HEK293 (cell line): Measurements from ENCODE around the gene DOCK1.

Experiments
- CTCF ChIA-PET: fragments of 350-600 bp; formaldehyde crosslinking; extraction: SDS; loops from one replicate; lab custom pipeline; 2021; ENCODE audit warnings: antibody characterized with exemption; lab: Yijun Ruan, JAX
- POLR2A ChIA-PET: fragments of 300-600 bp; formaldehyde crosslinking; extraction: SDS; loops from one replicate; lab custom pipeline; 2020; ENCODE audit warnings: antibody characterized with exemption, inconsistent platforms; lab: Yijun Ruan, JAX
- H3K27ac ChIP-seq: fragments of 200-500 bp; sonication (Bioruptor generic); 2 replicates; pipeline ENCODE4 v1.5.1; 2014; ENCODE audit warnings: low read depth, low read length, control low read depth, inconsistent platforms; ENCODE audit errors: extremely low read depth
- H3K36me3 ChIP-seq, 2 experiments: fragments of 200-500 bp in 1 of 2; sonication (Bioruptor generic) in 1 of 2; 1 replicate in 1 of 2; 2 replicates in 1 of 2; pipeline ENCODE4 v1.5.1; 2014 to 2017; ENCODE audit warnings: inconsistent platforms in 2 of 2, low read length in 2 of 2; ENCODE audit not compliant: control insufficient read depth in 2 of 2, insufficient read depth in 1 of 2
- H3K4me1 ChIP-seq: fragments of 200-500 bp; sonication (Bioruptor generic); 2 replicates; pipeline ENCODE4 v1.5.1; 2014; ENCODE audit warnings: mild to moderate bottlenecking, low read length, inconsistent platforms; ENCODE audit not compliant: control insufficient read depth, insufficient read depth
- H3K4me3 ChIP-seq: 2 replicates; pipeline ENCODE4 v1.5.1; 2011; ENCODE audit warnings: low read depth, mild to moderate bottlenecking, control low read depth, low read length, moderate library complexity
- H3K9me3 ChIP-seq: fragments of 200-500 bp; sonication (Bioruptor generic); 2 replicates; pipeline ENCODE4 v1.5.1; 2014; ENCODE audit warnings: low read depth, low read length, inconsistent platforms; ENCODE audit not compliant: control insufficient read depth, insufficient read depth
- GFI1B ChIP-seq: fragments of 450-650 bp; formaldehyde crosslinking; IDR thresholded peaks from 2 replicates; pipeline ENCODE4 v1.5.1; 2016; ENCODE audit warnings: missing biosample characterization, missing genetic modification characterization
- HOXC10 ChIP-seq: sonication (generic); formaldehyde crosslinking; IDR thresholded peaks from 2 replicates; pipeline ENCODE4 v1.8.1; 2023; ENCODE audit warnings: mild to moderate bottlenecking, missing genetic modification reagents
- IKZF3 ChIP-seq: fragments of 450-650 bp; IDR thresholded peaks from 2 replicates; pipeline ENCODE4 v1.5.0; 2018; ENCODE audit warnings: missing biosample characterization, mild to moderate bottlenecking, missing genetic modification characterization, moderate library complexity
- INSM2 ChIP-seq: fragments of 450-650 bp; formaldehyde crosslinking; IDR thresholded peaks from 2 replicates; pipeline ENCODE4 v1.5.1; 2016; ENCODE audit warnings: missing biosample characterization, missing genetic modification characterization
- MYNN ChIP-seq: fragments of 450-650 bp; formaldehyde crosslinking; IDR thresholded peaks from 2 replicates; pipeline ENCODE4 v1.5.1; 2016; ENCODE audit warnings: missing biosample characterization, missing genetic modification characterization, borderline replicate concordance
- REST ChIP-seq: fragments of 450-650 bp; formaldehyde crosslinking; IDR thresholded peaks from 2 replicates; pipeline ENCODE4 v1.5.1; 2016; ENCODE audit warnings: missing biosample characterization, missing genetic modification characterization
- ZBTB17 ChIP-seq: fragments of 450-650 bp; formaldehyde crosslinking; IDR thresholded peaks from 2 replicates; pipeline ENCODE4 v1.5.1; 2016; ENCODE audit warnings: missing biosample characterization, missing genetic modification characterization
- ZFP3 ChIP-seq: fragments of 450-650 bp; formaldehyde crosslinking; IDR thresholded peaks from 2 replicates; pipeline ENCODE4 v1.5.1; 2016; ENCODE audit warnings: low read depth, missing biosample characterization, missing genetic modification characterization
- ZNF16 ChIP-seq: fragments of 450-650 bp; formaldehyde crosslinking; IDR thresholded peaks from 2 replicates; pipeline ENCODE4 v1.5.1; 2016; ENCODE audit warnings: low read depth, missing biosample characterization, missing genetic modification characterization
- ZNF175 ChIP-seq: fragments of 450-650 bp; formaldehyde crosslinking; IDR thresholded peaks from 2 replicates; pipeline ENCODE4 v1.5.1; 2016; ENCODE audit warnings: missing biosample characterization, missing genetic modification characterization
- ZNF184 ChIP-seq: fragments of 450-650 bp; IDR thresholded peaks from 2 replicates; pipeline ENCODE4 v1.5.1; 2018; ENCODE audit warnings: missing biosample characterization, mild to moderate bottlenecking, missing genetic modification characterization
- ZNF354C ChIP-seq: fragments of 450-650 bp; formaldehyde crosslinking; IDR thresholded peaks from 2 replicates; pipeline ENCODE4 v1.5.1; 2016; ENCODE audit warnings: missing biosample characterization, missing genetic modification characterization, low read depth, borderline replicate concordance
- ZNF510 ChIP-seq: fragments of 450-650 bp; formaldehyde crosslinking; IDR thresholded peaks from 2 replicates; pipeline ENCODE4 v1.5.1; 2018; ENCODE audit warnings: mild to moderate bottlenecking, missing genetic modification characterization, missing biosample characterization; ENCODE audit not compliant: insufficient replicate concordance
- ZNF654 ChIP-seq: fragments of 450-650 bp; formaldehyde crosslinking; IDR thresholded peaks from 2 replicates; pipeline ENCODE4 v1.5.1; 2016; ENCODE audit warnings: low read depth, missing biosample characterization, missing genetic modification characterization
- ZNF747 ChIP-seq: fragments of 450-650 bp; formaldehyde crosslinking; IDR thresholded peaks from 2 replicates; pipeline ENCODE4 v1.5.1; 2016; ENCODE audit warnings: missing biosample characterization, missing genetic modification characterization
- ZNF776 ChIP-seq: fragments of 450-650 bp; formaldehyde crosslinking; IDR thresholded peaks from 2 replicates; pipeline ENCODE4 v1.5.0; 2017; ENCODE audit warnings: missing biosample characterization, missing genetic modification characterization, borderline replicate concordance
- ZNF792 ChIP-seq: fragments of 450-650 bp; formaldehyde crosslinking; IDR thresholded peaks from 2 replicates; pipeline ENCODE4 v1.5.1; 2016; ENCODE audit warnings: missing biosample characterization, missing genetic modification characterization
- ZNF830 ChIP-seq: fragments of 450-650 bp; IDR thresholded peaks from 2 replicates; pipeline ENCODE4 v1.5.0; 2018; ENCODE audit warnings: missing biosample characterization, missing genetic modification characterization, low read depth, mild to moderate bottlenecking, moderate library complexity
- ZSCAN4 ChIP-seq: fragments of 450-650 bp; formaldehyde crosslinking; IDR thresholded peaks from 2 replicates; pipeline ENCODE4 v1.5.1; 2017; ENCODE audit warnings: missing biosample characterization, missing genetic modification characterization

Gene DOCK1

GRCh38 chr10:127458829-127459228 lies 553.6 kb downstream of the DOCK1 start:
- Histone ChIP-seq H3K36me3 (no peaks in the 10 kb centered on the region), H3K4me1 (no peaks in the 10 kb centered on the region), H3K4me3 (no peak overlapping the region), H3K9me3 (no peaks in the 10 kb centered on the region), H3K27ac (no peak overlapping the region)
- CTCF ChIA-PET, result no interaction called here
- TF ChIP-seq ZNF792, result no peak
- TF ChIP-seq ZNF16, result no peak
- POLR2A ChIA-PET, result no interaction called here

GRCh38 chr10:127459918-127460317 lies 554.7 kb downstream of the DOCK1 start:
- ChIA-PET POLR2A (no interaction called here), CTCF (interaction anchor here (0.5 to 0.7 kb wide), 2 partner anchors 23 to 576 kb away, joined by 3 read pairs; no protein-coding TSS in a partner anchor)
- Histone ChIP-seq H3K4me3 (no peak overlapping the region), H3K9me3 (no peaks in the 10 kb centered on the region), H3K27ac (no peak overlapping the region), H3K36me3 (no peaks in the 10 kb centered on the region), H3K4me1 (no peaks in the 10 kb centered on the region)
- no peak for TF ChIP-seq ZNF175 (tag by site-specific recombination)
- TF ChIP-seq ZBTB17 (tag by site-specific recombination), result no peak
- TF ChIP-seq ZSCAN4 (tag by site-specific recombination), result no peak
- no peak for TF ChIP-seq ZNF776 (tag by site-specific recombination)
- TF ChIP-seq ZNF830 (tag by site-specific recombination), result no peak
- no peak for TF ChIP-seq GFI1B (tag by site-specific recombination)
- no peak for TF ChIP-seq ZNF510
- no peak for TF ChIP-seq ZNF654
- TF ChIP-seq REST (tag by site-specific recombination), result no peak
- no peak for TF ChIP-seq ZNF354C (tag by site-specific recombination)
- no peak for TF ChIP-seq ZNF747 (tag by site-specific recombination)
- TF ChIP-seq ZNF184, result no peak
- TF ChIP-seq INSM2 (tag by site-specific recombination), result no peak
- TF ChIP-seq IKZF3 (tag by site-specific recombination), result no peak
- TF ChIP-seq ZFP3 (tag by site-specific recombination), result no peak
- TF ChIP-seq MYNN (tag by site-specific recombination), result no peak
- TF ChIP-seq HOXC10, result no peak
